ENCODE results near the gene DNM3. TPM values are rescaled to one million over a fixed set of nuclear protein-coding genes. Genes with fewer than 3 reads are reported as not detected.

The DNM3 gene
- total and polyA plus RNA-seq, 9 of the 15 experiments (the other 6 are each of a cell fraction or from before 2014, with no cell fraction given), result 0.08 to 0.36 (median 0.22) TPM; not detected in 1

GRCh38 chr1:172286629-172287076 lies 445.4 kb downstream of the DNM3 start:
- no peaks in the 10 kb centered on the region for H3K27me3 ChIP-seq (ENCODE audit: control insufficient read depth in 2 of 2, insufficient read depth in 2 of 2, low read length in 2 of 2)

More at GRCh38 chr1:172286629-172287076, 445.4 kb downstream of the DNM3 start:
- H3K9me1 ChIP-seq (ENCODE audit: control insufficient read depth, insufficient read depth, low read length), result no peaks in the 10 kb centered on the region
- TF ChIP-seq MEIS2 (IDR thresholded peaks at IDR 0.05; ENCODE audit: partially characterized antibody), result peak; percentile 19
- no peak for TF ChIP-seq STAT5A (IDR thresholded peaks at IDR 0.05; ENCODE audit: borderline replicate concordance, low read length)
- TF ChIP-seq FOXK1 (CRISPR knock-in tag; IDR thresholded peaks at IDR 0.05; ENCODE audit: borderline replicate concordance), result no peak
- TF ChIP-seq NELFE (IDR thresholded peaks at IDR 0.05; ENCODE audit: insufficient read depth, insufficient read length), result no peak
- peak; percentile 84 for TF ChIP-seq MEF2D (tag; conservative IDR thresholded peaks at IDR 0.05; ENCODE audit: low read depth)
- no peak for TF ChIP-seq PBX2 (CRISPR knock-in tag; IDR thresholded peaks at IDR 0.05; ENCODE audit: low read depth)
- peak; percentile 40; the same call in 1 of the 2 replicates for TF ChIP-seq PBX2 (tag; conservative IDR thresholded peaks at IDR 0.05; ENCODE audit: low read depth)
- TF ChIP-seq RBM25 (IDR thresholded peaks at IDR 0.05; ENCODE audit: low read depth, low read length, severe bottlenecking), result no peak
- ChIA-PET POLR2A (interaction anchor here (0.7 kb wide), 1 partner anchor 134 kb away, joined by 3 read pairs; the partner anchor contains the start of gene C1orf105), CTCF (ENCODE audit: low intra/inter-chr PET ratio) (no interaction called here)
- H3K4me2 ChIP-seq (ENCODE audit: insufficient read depth, low read length), result no peak overlapping the region
- no peaks in the 10 kb centered on the region for H3K9me3 ChIP-seq (replicated peaks; ENCODE audit: control insufficient read depth, insufficient read depth, low read depth, low read length)
- no peak overlapping the region for H2AFZ ChIP-seq (ENCODE audit: low read depth, low read length)
- no peaks in the 10 kb centered on the region for H3K4me1 ChIP-seq (replicated peaks in 1 of 2; ENCODE audit: control insufficient read depth in 2 of 2, insufficient read depth in 2 of 2, low read length in 2 of 2)
- H3K79me2 ChIP-seq (ENCODE audit: control insufficient read depth, insufficient read depth, low read length), result no peaks in the 10 kb centered on the region
- no TSS peak for BruUV-seq (replicated peaks)
- ATAC-seq, result no peak
- H3K4me3 ChIP-seq, result no peak overlapping the region
- intact Hi-C loops (cut with micrococcal nuclease) (no loop called here), in situ Hi-C loops (cut with MboI) (no loop called here)
- no peak overlapping the region for H3K9ac ChIP-seq (ENCODE audit: insufficient read depth in 1 of 2, low read depth in 2 of 2, low read length in 2 of 2)
- FAIRE-seq, result no peak
- H4K20me1 ChIP-seq (replicated peaks; ENCODE audit: control insufficient read depth, insufficient read depth, low read length), result no peaks in the 10 kb centered on the region
- WGBS (ENCODE audit: insufficient coverage, low coverage, missing lambda C conversion rate), result 0% methylated on average over 2 of the region's 2 CpGs
- H3K36me3 ChIP-seq (ENCODE audit: control insufficient read depth, insufficient read depth, low read length), result no peaks in the 10 kb centered on the region
- no peak for DNase-seq (ENCODE audit: extremely low read depth in 1 of 4, low spot score in 3 of 4)
- no peak overlapping the region for H3K27ac ChIP-seq (ENCODE audit: extremely low read depth, low read depth, low read length)
